Adrenal gland (tissue), 12 donors: ENCODE measurements around the gene CDH6. TPM values are rescaled to one million over a fixed set of nuclear protein-coding genes. Genes with fewer than 3 reads are reported as not detected.

Experiments
- DNase-seq, 7 donors: peaks; one replicate each; pipeline ENCODE4 v3.0.0-alpha.2; 2019 to 2020
- H3K27ac ChIP-seq, 5 donors: fragments of 200-600 bp; sonication (generic) in 4 of 5; 1 replicate in 3 of 5; 2 replicates in 2 of 5; pipeline versions ENCODE4 v1.5.1 to v1.8.0; 2016 to 2020; ENCODE audit warnings: mild to moderate bottlenecking in 1 of 5
- H3K27me3 ChIP-seq: fragments of 200-600 bp; 2 replicates; pipeline ENCODE4 v1.8.0; 2021
- H3K36me3 ChIP-seq, 2 donors: fragments of 200-600 bp; replicated peaks in 1 of 2; 1 replicate in 1 of 2; 2 replicates in 1 of 2; pipeline versions ENCODE4 v1.5.1 to v1.8.0; 2018 to 2022
- H3K4me1 ChIP-seq, 2 donors: fragments of 200-600 bp; replicated peaks in 1 of 2; 1 replicate in 1 of 2; 2 replicates in 1 of 2; pipeline versions ENCODE4 v1.5.1 to v1.8.0; 2018 to 2021
- H3K4me3 ChIP-seq, 4 donors: fragments of 200-600 bp; sonication (generic) in 3 of 4; one replicate each; pipeline ENCODE4 v1.5.1; 2016 to 2018
- H3K9me3 ChIP-seq, 3 donors: fragments of 200-600 bp; sonication (generic) in 1 of 3; replicated peaks in 1 of 3; 1 replicate in 2 of 3; 2 replicates in 1 of 3; pipeline versions ENCODE4 v1.5.1 to v1.8.0; 2016 to 2021
- CTCF ChIP-seq, 6 experiments: fragments of 450-650 bp in 4 of 6; fragments of 200-600 bp in 2 of 6; sonication (generic) in 1 of 6; IDR thresholded peaks; 1 replicate in 5 of 6; 2 replicates in 1 of 6; pipeline versions ENCODE4 v1.5.1 to v1.8.0; 2016 to 2021; ENCODE audit warnings: antibody characterized with exemption in 6 of 6, mild to moderate bottlenecking in 2 of 6, moderate library complexity in 1 of 6
- POLR2A ChIP-seq, 2 donors: fragments of 450-650 bp; IDR thresholded peaks; one replicate each; pipeline ENCODE4 v1.6.1; 2017; ENCODE audit warnings: antibody characterized with exemption in 2 of 2, mild to moderate bottlenecking in 2 of 2, moderate library complexity in 1 of 2
- WGBS, 4 donors: extraction: QIAGEN DNeasy Blood & Tissue Kit in 2 of 4; methylation state at CpG; one replicate each; pipeline versions ENCODE4 v1.1.5 to v1.1.7; 2013 to 2017; 5-methylcytosine and 5-hydroxymethylcytosine counted together
- intact Hi-C, 2 donors: fragments of 100-400 bp; cut with DNase I; formaldehyde crosslinking; loops; one replicate each; pipeline versions ENCODE4 v1.14.1 to v1.15.0; 2022 to 2023
- polyA plus RNA-seq, 3 donors: library from polyadenylated mRNA; stranded (reverse); fragments of 200-250 nt in 2 of 3; fragments of 350-450 nt in 1 of 3; fragmentation: Illumina TruSeq in 1 of 3; extraction: RNeasy Lipid Tissue Mini Kit (QIAGEN cat#74804) in 1 of 3; gene quantifications; one replicate each; pipeline ENCODE4 v1.2.3, GENCODE V29; 2013 to 2014
- total RNA-seq, 9 donors: library from RNA; depleted of rRNA in 4 of 9; stranded (reverse); fragments of >200 nt in 4 of 9; fragments of 120-200 nt in 1 of 9; fragmentation: NEBNext Ultra II Directional in 1 of 9; extraction: Animal tissue kit (Norgen Biotek cat#: 25700) in 1 of 9; gene quantifications; one replicate each; pipeline versions ENCODE4 v1.1.0 to v1.2.4, GENCODE V29; 2013 to 2023
- donor health status: healthy with polysubstance abuse.
- donor health status: Bipolar disorder and iron deficiency.
- donor health status: DM: yes; HTN: yes; CAD: no.
- donor health status: DM: no; HTN: no; CAD: no.
- donor health status: DM: no; HTN: no; CAD: no.
- donor health status: DM: yes; HTN: yes; CAD: no.

Gene CDH6
- total and polyA plus RNA-seq, 12 donors = 0.17 to 2.5 (median 0.50) TPM

- H3K27ac ChIP-seq = no peak overlapping the region
- 81 to 94% (median 91%) methylated on average over 5 to 6 of the region's 6 CpGs for WGBS, 4 donors
- no peak for TF ChIP-seq POLR2A (IDR thresholded peaks at IDR 0.05)
- TF ChIP-seq CTCF (IDR thresholded peaks at IDR 0.05) = no peak
- H3K9me3 ChIP-seq = no peaks in the 10 kb centered on the region
- H3K36me3 ChIP-seq = no peaks in the 10 kb centered on the region
- no peak overlapping the region for H3K4me3 ChIP-seq
- DNase-seq = no peak
- no peaks in the 10 kb centered on the region for H3K4me1 ChIP-seq
- H3K27me3 ChIP-seq = no peaks in the 10 kb centered on the region
- intact Hi-C loops = no loop called here
Observed at GRCh38 chr5:31208043-31208442, 14.6 kb downstream of the CDH6 start.

GRCh38 chr5:31209334-31209733 is 15.8 kb downstream of the CDH6 start:
- Histone ChIP-seq H3K27ac (no peak overlapping the region), H3K4me1 (no peaks in the 10 kb centered on the region), H3K36me3 (no peaks in the 10 kb centered on the region), H3K27me3 (no peaks in the 10 kb centered on the region), H3K4me3 (no peak overlapping the region), H3K9me3 (no peaks in the 10 kb centered on the region)
- TF ChIP-seq CTCF (IDR thresholded peaks at IDR 0.05) (no peak), POLR2A (IDR thresholded peaks at IDR 0.05) (no peak)
- 42 to 60% (median 49%) methylated on average over 3 of the region's 3 CpGs for WGBS, 4 donors
- intact Hi-C loops = no loop called here
- no peak for DNase-seq

- Histone ChIP-seq H3K27ac (no peak overlapping the region), H3K9me3 (no peaks in the 10 kb centered on the region), H3K36me3 (no peaks in the 10 kb centered on the region), H3K4me1 (no peaks in the 10 kb centered on the region), H3K4me3 (no peak overlapping the region), H3K27me3 (no peaks in the 10 kb centered on the region)
- TF ChIP-seq POLR2A (IDR thresholded peaks at IDR 0.05) (no peak), CTCF (IDR thresholded peaks at IDR 0.05) (no peak)
- intact Hi-C loops = no loop called here
- no peak for DNase-seq
Observed at GRCh38 chr5:31211098-31211497, 17.6 kb downstream of the CDH6 start.

GRCh38 chr5:31213257-31213656 is 19.8 kb downstream of the CDH6 start:
- H3K4me1 ChIP-seq = no peaks in the 10 kb centered on the region
- TF ChIP-seq POLR2A (IDR thresholded peaks at IDR 0.05) = no peak
- TF ChIP-seq CTCF (IDR thresholded peaks at IDR 0.05) = no peak
- no peak for DNase-seq
- intact Hi-C loops = no loop called here
- H3K27me3 ChIP-seq = no peaks in the 10 kb centered on the region
- 66 to 74% (median 67%) methylated on average over 4 of the region's 4 CpGs for WGBS, 4 donors
- no peak overlapping the region for H3K27ac ChIP-seq
- H3K9me3 ChIP-seq = no peaks in the 10 kb centered on the region
- no peak overlapping the region for H3K4me3 ChIP-seq
- H3K36me3 ChIP-seq = no peaks in the 10 kb centered on the region
